Thyroid gland (tissue), 4 donors: ENCODE data around the gene NEFH. TPM values are rescaled to one million over a fixed set of nuclear protein-coding genes. Genes with fewer than 3 reads are reported as not detected.

Source experiments
- DNase-seq, 2 donors: peaks; one replicate each; pipeline ENCODE4 v3.0.0-alpha.2; 2019
- H3K27ac ChIP-seq, 3 donors: fragments of 200-600 bp; sonication (generic); 1 replicate in 2 of 3; 2 replicates in 1 of 3; pipeline ENCODE4 v1.5.1; 2016 to 2019; ENCODE audit warnings: mild to moderate bottlenecking in 1 of 3, moderate library complexity in 1 of 3
- H3K27me3 ChIP-seq: fragments of 200-600 bp; sonication (generic); one replicate; pipeline ENCODE4 v1.5.1; 2019
- H3K36me3 ChIP-seq, 2 donors: fragments of 200-600 bp; sonication (generic); one replicate each; pipeline ENCODE4 v1.5.1; 2016 to 2019
- H3K4me1 ChIP-seq, 2 donors: fragments of 200-600 bp; sonication (generic); one replicate each; pipeline ENCODE4 v1.5.1; 2017 to 2019
- H3K4me3 ChIP-seq, 3 donors: fragments of 200-600 bp; sonication (generic); replicated peaks in 1 of 3; 1 replicate in 2 of 3; 2 replicates in 1 of 3; pipeline ENCODE4 v1.5.1; 2016; ENCODE audit warnings: mild to moderate bottlenecking in 1 of 3
- H3K9me3 ChIP-seq: fragments of 200-600 bp; sonication (generic); one replicate; pipeline ENCODE4 v1.5.1; 2017
- CTCF ChIP-seq, 6 experiments: fragments of 200-600 bp in 3 of 6; fragments of 450-650 bp in 3 of 6; sonication (generic) in 3 of 6; IDR thresholded peaks; one replicate each; pipeline ENCODE4 v1.5.1; 2016 to 2019; ENCODE audit warnings: antibody characterized with exemption in 6 of 6, mild to moderate bottlenecking in 2 of 6, inconsistent platforms in 1 of 6, moderate library complexity in 1 of 6
- POLR2A ChIP-seq, 2 donors: fragments of 450-650 bp; IDR thresholded peaks; one replicate each; pipeline ENCODE4 v1.6.1; 2017; ENCODE audit warnings: antibody characterized with exemption in 2 of 2, mild to moderate bottlenecking in 2 of 2, moderate library complexity in 1 of 2
- WGBS, 2 donors: methylation state at CpG; one replicate each; pipeline ENCODE4 v1.1.5; 2017; 5-methylcytosine and 5-hydroxymethylcytosine counted together
- intact Hi-C: fragments of 100-400 bp; cut with DNase I; formaldehyde crosslinking; loops from one replicate; pipeline ENCODE4 v1.15.1; 2023
- total RNA-seq, 4 donors: library from RNA; depleted of rRNA; stranded (reverse); fragments of >200 nt; gene quantifications; one replicate each; pipeline ENCODE4 v1.2.3, GENCODE V29; 2016

NEFH gene
- total RNA-seq, 4 donors from 2014 or later: 0.27 to 0.44 (median 0.33) TPM; not detected in 1

GRCh38 chr22:29518427-29518826 lies 38.4 kb downstream of the NEFH start:
- H3K4me1 ChIP-seq: no peaks in the 10 kb centered on the region

GRCh38 chr22:29519996-29520395 lies 40.0 kb downstream of the NEFH start:
- intact Hi-C loops: no loop called here
- TF ChIP-seq CTCF (IDR thresholded peaks at IDR 0.05): no peak
- TF ChIP-seq POLR2A (IDR thresholded peaks at IDR 0.05): no peak
- no peak overlapping the region for H3K27ac ChIP-seq
- H3K36me3 ChIP-seq: peaks cover 66 to 74% of the 10 kb centered on the region in 2 donors
- no peak for DNase-seq
- H3K4me1 ChIP-seq: no peaks in the 10 kb centered on the region
- 100% methylated on average over 1 of the region's 1 CpG for WGBS, 2 donors
- H3K27me3 ChIP-seq: no peaks in the 10 kb centered on the region
- no peak overlapping the region for H3K4me3 ChIP-seq
- no peaks in the 10 kb centered on the region for H3K9me3 ChIP-seq

More at GRCh38 chr22:29518427-29518826, 38.4 kb downstream of the NEFH start:
- peaks cover 60 to 66% of the 10 kb centered on the region in 2 donors for H3K36me3 ChIP-seq
- TF ChIP-seq POLR2A (IDR thresholded peaks at IDR 0.05): no peak
- TF ChIP-seq CTCF (IDR thresholded peaks at IDR 0.05): no peak
- intact Hi-C loops: no loop called here
- no peak overlapping the region for H3K4me3 ChIP-seq
- WGBS, 2 donors: 92 to 94% methylated on average over 3 of the region's 5 CpGs
- no peaks in the 10 kb centered on the region for H3K27me3 ChIP-seq
- DNase-seq: no peak
- no peak overlapping the region for H3K27ac ChIP-seq
- H3K9me3 ChIP-seq: no peaks in the 10 kb centered on the region

- intact Hi-C loops: no loop called here
Observed at GRCh38 chr22:29520851-29521250, 40.8 kb downstream of the NEFH start.

GRCh38 chr22:29521526-29521925 lies 41.5 kb downstream of the NEFH start:
- no peaks in the 10 kb centered on the region for H3K4me1 ChIP-seq
- DNase-seq: no peak
- intact Hi-C loops: no loop called here
- 93 to 97% methylated on average over 7 of the region's 7 CpGs for WGBS, 2 donors
- no peak for TF ChIP-seq POLR2A (IDR thresholded peaks at IDR 0.05)
- H3K9me3 ChIP-seq: no peaks in the 10 kb centered on the region
- no peaks in the 10 kb centered on the region for H3K27me3 ChIP-seq
- H3K4me3 ChIP-seq: no peak overlapping the region
- peaks cover 64 to 69% of the 10 kb centered on the region in 2 donors for H3K36me3 ChIP-seq
- no peak overlapping the region for H3K27ac ChIP-seq

More at GRCh38 chr22:29520851-29521250, 40.8 kb downstream of the NEFH start:
- Histone ChIP-seq H3K27me3 (no peaks in the 10 kb centered on the region), H3K36me3 (peaks cover 65 to 74% of the 10 kb centered on the region in 2 donors), H3K9me3 (no peaks in the 10 kb centered on the region), H3K27ac (no peak overlapping the region), H3K4me3 (no peak overlapping the region), H3K4me1 (no peaks in the 10 kb centered on the region)
- no peak for DNase-seq
- TF ChIP-seq CTCF (IDR thresholded peaks at IDR 0.05): no peak
- 92 to 94% methylated on average over 4 of the region's 4 CpGs for WGBS, 2 donors

- Histone ChIP-seq H3K4me1 (no peaks in the 10 kb centered on the region), H3K27me3 (no peaks in the 10 kb centered on the region), H3K9me3 (no peaks in the 10 kb centered on the region), H3K36me3 (peaks cover 60 to 68% of the 10 kb centered on the region in 2 donors), H3K4me3 (no peak overlapping the region), H3K27ac (no peak overlapping the region)
- WGBS, 2 donors: 97 to 100% methylated on average over 2 of the region's 2 CpGs
- DNase-seq: no peak
- no peak for TF ChIP-seq POLR2A (IDR thresholded peaks at IDR 0.05)
- TF ChIP-seq CTCF (IDR thresholded peaks at IDR 0.05): no peak
- intact Hi-C loops: no loop called here
Observed at GRCh38 chr22:29523761-29524160, 43.7 kb downstream of the NEFH start.
